NCI-H2171 (cell line): Measurements from ENCODE around the gene MT1B.
A peak's percentile ranks its signal among the peaks of the same experiment; 100 is the strongest.

ENCODE experiments used
- DNase-seq: peaks from one replicate; lab custom pipeline; 2025; lab: John Stamatoyannopoulos, UW

The MT1B gene

GRCh38 chr16:56651586-56651985, at the start of gene MT1B:
TSS of gene MT1B (plus strand) at chr16:56651886. CDS start at chr16:56651954, 68 bp downstream.
- no peak for DNase-seq

- DNase-seq: no peak
These were observed 48.1 kb upstream of the MT1B start for GRCh38 chr16:56603589-56603988.

- DNase-seq: no peak
These were observed 46.7 kb upstream of the MT1B start for GRCh38 chr16:56604966-56605365.

GRCh38 chr16:56605475-56605874, 46.2 kb upstream of the MT1B start:
- no peak for DNase-seq

GRCh38 chr16:56606071-56606475, 45.6 kb upstream of the MT1B start:
- DNase-seq: no peak

GRCh38 chr16:56606476-56607108, 45.1 kb upstream of the MT1B start:
- no peak for DNase-seq

- no peak for DNase-seq
These were observed 44.5 kb upstream of the MT1B start for GRCh38 chr16:56607109-56607618.

- DNase-seq: no peak
These were observed 44.0 kb upstream of the MT1B start for GRCh38 chr16:56607675-56608042.

GRCh38 chr16:56608043-56608875, 43.4 kb upstream of the MT1B start, which contains the start of gene MT2A:
TSS of gene MT2A (plus strand) at chr16:56608584. CDS start at chr16:56608656, 72 bp downstream.
- DNase-seq: peak; percentile 94

GRCh38 chr16:56608876-56609462, 42.7 kb upstream of the MT1B start:
- DNase-seq: no peak

- DNase-seq: peak; percentile 60
These were observed 42.2 kb upstream of the MT1B start for GRCh38 chr16:56609463-56609921.

- no peak for DNase-seq
These were observed 41.6 kb upstream of the MT1B start for GRCh38 chr16:56610017-56610608.

- DNase-seq: no peak
These were observed 41.0 kb upstream of the MT1B start for GRCh38 chr16:56610609-56611111.

GRCh38 chr16:56611281-56611833, 40.3 kb upstream of the MT1B start:
- no peak for DNase-seq

- DNase-seq: no peak
These were observed 38.0 kb upstream of the MT1B start for GRCh38 chr16:56613706-56614105.

- no peak for DNase-seq
These were observed 37.1 kb upstream of the MT1B start for GRCh38 chr16:56614549-56614991.

- no peak for DNase-seq
These were observed 36.3 kb upstream of the MT1B start for GRCh38 chr16:56615353-56615752.

- no peak for DNase-seq
These were observed 35.0 kb upstream of the MT1B start for GRCh38 chr16:56616608-56617211.

- no peak for DNase-seq
These were observed 34.2 kb upstream of the MT1B start for GRCh38 chr16:56617212-56618085.

- no peak for DNase-seq
These were observed 33.5 kb upstream of the MT1B start for GRCh38 chr16:56618138-56618537.
